ENCODE results near the gene MT1B. TPM values are rescaled to one million over a fixed set of nuclear protein-coding genes. Genes with fewer than 3 reads are reported as not detected.
A peak's percentile ranks its signal among the peaks of the same experiment; 100 is the strongest.

Gene MT1B
- polyA plus RNA-seq, 1 of the 3 experiments (the other 2 are of a cell fraction), result not detected

GRCh38 chr16:56607675-56608042 is 44.0 kb upstream of the MT1B start:
- Histone ChIP-seq H2AFZ (ENCODE audit: low read depth) (0 out of 2 replicates have a peak overlapping the region, but pooled peaks have one; percentile 43), H3K9me2 (no peaks in the 10 kb centered on the region), H3K36me3 (replicated peaks in 1 of 2; ENCODE audit: control insufficient read depth in 1 of 2, insufficient read depth in 2 of 2, low read length in 1 of 2) (no peaks in the 10 kb centered on the region), H3K27me3 (ENCODE audit: insufficient read depth) (no peaks in the 10 kb centered on the region), H3K27ac (ENCODE audit: low read depth in 2 of 2, low read length in 1 of 2) (peak overlapping the region; percentile 86 to 96), H3K9me3 (no peaks in the 10 kb centered on the region), H3K9ac (peak overlapping the region; percentile 90), H3K4me2 (peak overlapping the region; percentile 88), H3K4me3 (ENCODE audit: low read depth in 2 of 2, low read length in 1 of 2) (peak overlapping the region in 1 of 2 experiments; percentile 13; a peak in 2 of 4 replicates), H3F3A (replicated peaks; ENCODE audit: insufficient read depth) (peaks cover 56% of the 10 kb centered on the region), H4K20me1 (ENCODE audit: insufficient read depth) (no peaks in the 10 kb centered on the region; the same call in 1 of the 2 replicates), H3K79me2 (ENCODE audit: insufficient read depth) (peaks cover 30% of the 10 kb centered on the region), H3K4me1 (ENCODE audit: control insufficient read depth in 1 of 2, insufficient read depth in 2 of 2, low read depth in 1 of 2, low read length in 1 of 2) (peaks cover 35 to 46% of the 10 kb centered on the region in 2 experiments; a peak in 3 of 4 replicates)
- 62% methylated on average over 2 of the region's 2 CpGs for WGBS (ENCODE audit: low lambda C conversion rate)
- ChIA-PET POLR2A (no interaction called here), CTCF (interaction anchor here (1.2 to 8.2 kb wide), 3 partner anchors 44 to 182 kb away, joined by 3 to 138 read pairs (median 6); no protein-coding TSS in a partner anchor)
- no peak for DNase-seq
- no peak for TF ChIP-seq RAD21 (IDR thresholded peaks at IDR 0.05; ENCODE audit: low read length)

- peak within 1 kb of the TSS; percentile 90 for H3K9ac ChIP-seq
- H3K9me2 ChIP-seq, result no peaks in the 10 kb centered on the region
- WGBS (ENCODE audit: low lambda C conversion rate), result 27% methylated on average over 28 of the region's 62 CpGs
- no peaks in the 10 kb centered on the region for H3K27me3 ChIP-seq (ENCODE audit: insufficient read depth)
- peak within 1 kb of the TSS; percentile 72 to 94 for H3K4me3 ChIP-seq (ENCODE audit: low read depth in 2 of 2, low read length in 1 of 2)
- H2AFZ ChIP-seq (ENCODE audit: low read depth), result peak within 1 kb of the TSS; percentile 43; the same call in 1 of the 2 replicates
- H3K27ac ChIP-seq (ENCODE audit: low read depth in 2 of 2, low read length in 1 of 2), result peak within 1 kb of the TSS; percentile 86 to 96
- H3K9me3 ChIP-seq, result no peaks in the 10 kb centered on the region
- H4K20me1 ChIP-seq (ENCODE audit: insufficient read depth), result no peaks in the 10 kb centered on the region; the same call in 1 of the 2 replicates
- peaks cover 30% of the 10 kb centered on the region for H3K79me2 ChIP-seq (ENCODE audit: insufficient read depth)
- CTCF ChIA-PET, result interaction anchor here (0.6 to 8.2 kb wide), 4 partner anchors 8 to 181 kb away, joined by 3 to 138 read pairs (median 6); no protein-coding TSS in a partner anchor
- peak within 1 kb of the TSS; percentile 88 for H3K4me2 ChIP-seq
- POLR2A ChIA-PET, result no interaction called here
- no peaks in the 10 kb centered on the region for H3K36me3 ChIP-seq (replicated peaks in 1 of 2; ENCODE audit: control insufficient read depth in 1 of 2, insufficient read depth in 2 of 2, low read length in 1 of 2)
- peak; percentile 95 for DNase-seq
- peaks cover 61% of the 10 kb centered on the region for H3F3A ChIP-seq (replicated peaks; ENCODE audit: insufficient read depth)
- peaks cover 35 to 46% of the 10 kb centered on the region in 2 experiments; a peak in 3 of 4 replicates for H3K4me1 ChIP-seq (ENCODE audit: control insufficient read depth in 1 of 2, insufficient read depth in 2 of 2, low read depth in 1 of 2, low read length in 1 of 2)
- TF ChIP-seq SIN3A (IDR thresholded peaks at IDR 0.05; ENCODE audit: borderline replicate concordance, low read depth, low read length), result peak; percentile 97; the same call in 1 of the 2 replicates
- peak; percentile 66 for TF ChIP-seq RCOR1 (IDR thresholded peaks at IDR 0.05; ENCODE audit: low read length)
- TF ChIP-seq NRF1 (IDR thresholded peaks at IDR 0.05; ENCODE audit: low read depth, low read length), result no peak; the same call in 1 of the 2 replicates
- TF ChIP-seq GABPA (IDR thresholded peaks at IDR 0.05; ENCODE audit: low read depth), result no peak
- 0 out of 2 replicates have a peak, but pooled peaks have one; percentile 4 for TF ChIP-seq ELF1 (IDR thresholded peaks at IDR 0.05)
- TF ChIP-seq MXI1 (IDR thresholded peaks at IDR 0.05; ENCODE audit: low read depth, low read length), result peak; percentile 97
- peak; percentile 80; the same call in 1 of the 2 replicates for TF ChIP-seq TAF1 (IDR thresholded peaks at IDR 0.05; ENCODE audit: borderline replicate concordance, low read depth, low read length)
- TF ChIP-seq JUND (IDR thresholded peaks at IDR 0.05), result peak; percentile 60; the same call in 1 of the 2 replicates
- TF ChIP-seq RFX5 (IDR thresholded peaks at IDR 0.05; ENCODE audit: low read length), result no peak
- no peak for TF ChIP-seq USF2 (IDR thresholded peaks at IDR 0.05; ENCODE audit: borderline replicate concordance, low read depth, low read length)
- peak; percentile 74; the same call in 1 of the 2 replicates for TF ChIP-seq FOSL2 (IDR thresholded peaks at IDR 0.05; ENCODE audit: borderline replicate concordance, low read depth)
- 0 out of 2 replicates have a peak, but pooled peaks have one; percentile 51 for TF ChIP-seq FOXM1 (IDR thresholded peaks at IDR 0.05; ENCODE audit: low read depth)
- no peak for TF ChIP-seq CTCF (IDR thresholded peaks at IDR 0.05)
- TF ChIP-seq TCF12 (IDR thresholded peaks at IDR 0.05), result peak; percentile 40; the same call in 1 of the 2 replicates
- no peak for TF ChIP-seq CHD2 (IDR thresholded peaks at IDR 0.05; ENCODE audit: low read length, partially characterized antibody)
- TF ChIP-seq GATA2 (CRISPR knock-in tag; IDR thresholded peaks at IDR 0.05), result no peak
- no peak for TF ChIP-seq SMC3 (IDR thresholded peaks at IDR 0.05; ENCODE audit: low read depth, low read length)
- TF ChIP-seq NFIC (IDR thresholded peaks at IDR 0.05; ENCODE audit: borderline replicate concordance), result peak; percentile 38; the same call in 1 of the 2 replicates
- TF ChIP-seq YY1 (IDR thresholded peaks at IDR 0.05; ENCODE audit: low read depth), result no peak
- no peak for TF ChIP-seq EZH2phosphoT487 (IDR thresholded peaks at IDR 0.05; ENCODE audit: borderline replicate concordance, low read depth)
- TF ChIP-seq USF1 (IDR thresholded peaks at IDR 0.05; ENCODE audit: borderline replicate concordance, low read depth), result no peak
- TF ChIP-seq RXRA (IDR thresholded peaks at IDR 0.05; ENCODE audit: borderline replicate concordance, low read depth), result no peak
Measured at GRCh38 chr16:56608043-56608875, 43.4 kb upstream of the MT1B start, which contains the start of gene MT2A. Gene MT2A (plus strand): TSS chr16:56608584. CDS start chr16:56608656, 72 bp downstream.
